HepG2 (cell line): Measurements from ENCODE around the gene ZNF10. TPM values are rescaled to one million over a fixed set of nuclear protein-coding genes. Genes with fewer than 3 reads are reported as not detected.

Source experiments
- CHD4 ChIP-seq: fragments of 200-600 bp; sonication (generic); IDR thresholded peaks from 2 replicates; pipeline ENCODE4 v1.7.0; 2017; ENCODE audit warnings: mild to moderate bottlenecking, low read length, borderline replicate concordance
- CSRNP1 ChIP-seq: sonication (generic); formaldehyde crosslinking; IDR thresholded peaks from 2 replicates; pipeline ENCODE4 v1.8.1; 2023; ENCODE audit warnings: mild to moderate bottlenecking, missing genetic modification reagents
- NFE2L1 ChIP-seq: sonication (generic); formaldehyde crosslinking; IDR thresholded peaks from 2 replicates; pipeline ENCODE4 v1.4.0; 2020; ENCODE audit warnings: missing genetic modification reagents, mild to moderate bottlenecking, borderline replicate concordance
- REST ChIP-seq, 2 experiments: IDR thresholded peaks; 2 replicates each; pipeline ENCODE4 v1.6.1; 2011 to 2012; ENCODE audit warnings: low read length in 2 of 2, borderline replicate concordance in 1 of 2, low read depth in 1 of 2, mild to moderate bottlenecking in 1 of 2, moderate library complexity in 1 of 2
- SIN3B ChIP-seq: fragments of 150-350 bp; IDR thresholded peaks from 2 replicates; pipeline ENCODE4 v1.6.1; 2014; ENCODE audit warnings: low read length
- SNAPC5 ChIP-seq: sonication (generic); formaldehyde crosslinking; IDR thresholded peaks from 2 replicates; pipeline ENCODE4 v1.8.1; 2023; ENCODE audit warnings: mild to moderate bottlenecking, missing genetic modification reagents, borderline replicate concordance
- ZMYM4 ChIP-seq: sonication (generic); formaldehyde crosslinking; IDR thresholded peaks from 2 replicates; pipeline ENCODE4 v1.8.1; 2023; ENCODE audit warnings: mild to moderate bottlenecking, missing genetic modification reagents
- ZNF354B ChIP-seq: sonication (generic); formaldehyde crosslinking; IDR thresholded peaks from 2 replicates; pipeline ENCODE4 v1.8.0; 2022; ENCODE audit warnings: mild to moderate bottlenecking, missing genetic modification reagents
- ZNF407 ChIP-seq: sonication (generic); formaldehyde crosslinking; IDR thresholded peaks from one replicate; pipeline ENCODE4 v1.5.1; 2020; ENCODE audit warnings: mild to moderate bottlenecking, missing genetic modification reagents; ENCODE audit errors: not compliant biosample characterization
- ZNF44 ChIP-seq: sonication (generic); formaldehyde crosslinking; IDR thresholded peaks from 2 replicates; pipeline ENCODE4 v1.5.1; 2020; ENCODE audit warnings: mild to moderate bottlenecking, missing genetic modification reagents
- ZNF512 ChIP-seq: sonication (generic); formaldehyde crosslinking; IDR thresholded peaks from 2 replicates; pipeline ENCODE4 v1.4.0; 2020; ENCODE audit warnings: mild to moderate bottlenecking, missing genetic modification reagents
- ZNF75D ChIP-seq: sonication (generic); formaldehyde crosslinking; IDR thresholded peaks from 2 replicates; pipeline ENCODE4 v1.8.1; 2023; ENCODE audit warnings: missing genetic modification reagents, mild to moderate bottlenecking, borderline replicate concordance
- polyA plus RNA-seq, 8 experiments: library from polyadenylated mRNA; depleted of rRNA in 3 of 8; stranded (reverse) in 7 of 8; unstranded in 1 of 8; fragments of >200 nt; fragmentation: Illumina TruSeq in 4 of 8; extraction: Trizol in 4 of 8; gene quantifications; 2 replicates each; pipeline versions ENCODE4 v1.2.1 to v1.2.3, GENCODE V29; 2011 to 2016; ENCODE audit warnings: low read depth in 4 of 8, missing spikeins in 1 of 8, mixed read lengths in 1 of 8; ENCODE audit not compliant: insufficient read depth in 1 of 8
- total RNA-seq, 5 experiments: library from RNA; depleted of rRNA; stranded (reverse); fragments of >200 nt; fragmentation: Illumina TruSeq; extraction: Trizol; gene quantifications; 2 replicates each; pipeline ENCODE4 v1.2.3, GENCODE V29; 2016; ENCODE audit warnings: low read depth in 1 of 5

The ZNF10 gene
- total and polyA plus RNA-seq, 2 of the 13 experiments (the other 11 are each of a cell fraction or from before 2014, with no cell fraction given), result 2.9 to 6.5 TPM

- TF ChIP-seq REST (IDR thresholded peaks at IDR 0.05; ENCODE audit: borderline replicate concordance in 1 of 2, low read depth in 1 of 2, low read length in 2 of 2), result no peak; a peak in 1 of 4 replicates
- no peak for TF ChIP-seq CSRNP1 (CRISPR knock-in tag)
- no peak for TF ChIP-seq NFE2L1
- no peak for TF ChIP-seq ZNF75D (CRISPR knock-in tag)
- no peak for TF ChIP-seq SNAPC5
- peak; percentile 90 for TF ChIP-seq SIN3B
- TF ChIP-seq ZNF512, result no peak
- no peak for TF ChIP-seq CHD4
- TF ChIP-seq ZNF44, result peak; percentile 83; the same call in 1 of the 2 replicates
- peak; percentile 97 for TF ChIP-seq ZMYM4 (CRISPR knock-in tag)
- no peak for TF ChIP-seq ZNF407 (CRISPR knock-in tag)
- TF ChIP-seq ZNF354B (CRISPR knock-in tag), result no peak
Measured at GRCh38 chr12:133181238-133181959, 51.0 kb downstream of the ZNF10 start, which contains the start of gene ZNF268 (continued).
